Stimulated activated CD8-positive, alpha-beta memory T cell treated with anti-CD3 and anti-CD28 coated beads, Interleukin-4, amount 100 ng/mL, for 4 hours (primary cell): ENCODE measurements around the gene MYLK4.

Source experiments
- DNase-seq, 2 donors: peaks; one replicate each; pipeline ENCODE4 v3.0.0-alpha.2; 2020; ENCODE audit warnings: low read depth in 2 of 2, low spot score in 1 of 2

The MYLK4 gene

GRCh38 chr6:2756687-2757224, 6.0 kb upstream of the MYLK4 start:
- DNase-seq, result no peak

- no peak for DNase-seq
Measured at GRCh38 chr6:2756241-2756640, 5.5 kb upstream of the MYLK4 start.

- no peak for DNase-seq
Measured at GRCh38 chr6:2755456-2755855, 4.7 kb upstream of the MYLK4 start.

GRCh38 chr6:2754911-2755310, 4.2 kb upstream of the MYLK4 start:
- no peak for DNase-seq

GRCh38 chr6:2754393-2754792, 3.7 kb upstream of the MYLK4 start:
- no peak for DNase-seq

GRCh38 chr6:2753743-2754142, 3.0 kb upstream of the MYLK4 start:
- no peak for DNase-seq

GRCh38 chr6:2753110-2753489, 2.4 kb upstream of the MYLK4 start:
- DNase-seq, result no peak

- no peak for DNase-seq
Measured at GRCh38 chr6:2752477-2753109, 1.9 kb upstream of the MYLK4 start.

- no peak for DNase-seq
Measured at GRCh38 chr6:2751871-2752270, 1.1 kb upstream of the MYLK4 start.

- DNase-seq, result peak; percentile 27 to 51
Measured at GRCh38 chr6:2749969-2750600, 637 bp downstream of the MYLK4 start.

GRCh38 chr6:2748183-2748582, 2.5 kb downstream of the MYLK4 start:
- no peak for DNase-seq

GRCh38 chr6:2746557-2747061, 4.1 kb downstream of the MYLK4 start:
- no peak for DNase-seq

GRCh38 chr6:2745246-2745645, 5.5 kb downstream of the MYLK4 start:
- DNase-seq, result no peak

GRCh38 chr6:2744778-2745177, 5.9 kb downstream of the MYLK4 start:
- DNase-seq, result no peak

- DNase-seq, result no peak
Measured at GRCh38 chr6:2744209-2744771, 6.4 kb downstream of the MYLK4 start.

- no peak for DNase-seq
Measured at GRCh38 chr6:2743280-2744208, 7.2 kb downstream of the MYLK4 start.

GRCh38 chr6:2741756-2742155, 9.0 kb downstream of the MYLK4 start:
- DNase-seq, result no peak

GRCh38 chr6:2740581-2740980, 10.1 kb downstream of the MYLK4 start:
- DNase-seq, result no peak

GRCh38 chr6:2739335-2739734, 11.4 kb downstream of the MYLK4 start:
- DNase-seq, result no peak

- peak; percentile 15 to 30 for DNase-seq
Measured at GRCh38 chr6:2738373-2738979, 12.2 kb downstream of the MYLK4 start.

GRCh38 chr6:2737885-2738284, 12.8 kb downstream of the MYLK4 start:
- DNase-seq, result no peak
